Adrenal gland (tissue), 12 donors: Measurements from ENCODE around the gene GFOD1. TPM values are rescaled to one million over a fixed set of nuclear protein-coding genes. Genes with fewer than 3 reads are reported as not detected.

ENCODE experiments used
- DNase-seq, 7 donors: peaks; one replicate each; pipeline ENCODE4 v3.0.0-alpha.2; 2019 to 2020
- H3K27ac ChIP-seq, 5 donors: fragments of 200-600 bp; sonication (generic) in 4 of 5; 1 replicate in 3 of 5; 2 replicates in 2 of 5; pipeline versions ENCODE4 v1.5.1 to v1.8.0; 2016 to 2020; ENCODE audit warnings: mild to moderate bottlenecking in 1 of 5
- H3K27me3 ChIP-seq: fragments of 200-600 bp; 2 replicates; pipeline ENCODE4 v1.8.0; 2021
- H3K36me3 ChIP-seq, 2 donors: fragments of 200-600 bp; replicated peaks in 1 of 2; 1 replicate in 1 of 2; 2 replicates in 1 of 2; pipeline versions ENCODE4 v1.5.1 to v1.8.0; 2018 to 2022
- H3K4me1 ChIP-seq, 2 donors: fragments of 200-600 bp; replicated peaks in 1 of 2; 1 replicate in 1 of 2; 2 replicates in 1 of 2; pipeline versions ENCODE4 v1.5.1 to v1.8.0; 2018 to 2021
- H3K4me3 ChIP-seq, 4 donors: fragments of 200-600 bp; sonication (generic) in 3 of 4; one replicate each; pipeline ENCODE4 v1.5.1; 2016 to 2018
- H3K9me3 ChIP-seq, 3 donors: fragments of 200-600 bp; sonication (generic) in 1 of 3; replicated peaks in 1 of 3; 1 replicate in 2 of 3; 2 replicates in 1 of 3; pipeline versions ENCODE4 v1.5.1 to v1.8.0; 2016 to 2021
- POLR2A ChIP-seq, 2 donors: fragments of 450-650 bp; IDR thresholded peaks; one replicate each; pipeline ENCODE4 v1.6.1; 2017; ENCODE audit warnings: antibody characterized with exemption in 2 of 2, mild to moderate bottlenecking in 2 of 2, moderate library complexity in 1 of 2
- WGBS, 4 donors: extraction: QIAGEN DNeasy Blood & Tissue Kit in 2 of 4; methylation state at CpG; one replicate each; pipeline versions ENCODE4 v1.1.5 to v1.1.7; 2013 to 2017; 5-methylcytosine and 5-hydroxymethylcytosine counted together
- intact Hi-C, 2 donors: fragments of 100-400 bp; cut with DNase I; formaldehyde crosslinking; loops; one replicate each; pipeline versions ENCODE4 v1.14.1 to v1.15.0; 2022 to 2023
- polyA plus RNA-seq, 3 donors: library from polyadenylated mRNA; stranded (reverse); fragments of 200-250 nt in 2 of 3; fragments of 350-450 nt in 1 of 3; fragmentation: Illumina TruSeq in 1 of 3; extraction: RNeasy Lipid Tissue Mini Kit (QIAGEN cat#74804) in 1 of 3; gene quantifications; one replicate each; pipeline ENCODE4 v1.2.3, GENCODE V29; 2013 to 2014
- total RNA-seq, 9 donors: library from RNA; depleted of rRNA in 4 of 9; stranded (reverse); fragments of >200 nt in 4 of 9; fragments of 120-200 nt in 1 of 9; fragmentation: NEBNext Ultra II Directional in 1 of 9; extraction: Animal tissue kit (Norgen Biotek cat#: 25700) in 1 of 9; gene quantifications; one replicate each; pipeline versions ENCODE4 v1.1.0 to v1.2.4, GENCODE V29; 2013 to 2023
- TF ChIP-seq, protein P1 (sequence below), 6 experiments: fragments of 450-650 bp in 4 of 6; fragments of 200-600 bp in 2 of 6; sonication (generic) in 1 of 6; IDR thresholded peaks; 1 replicate in 5 of 6; 2 replicates in 1 of 6; pipeline versions ENCODE4 v1.5.1 to v1.8.0; 2016 to 2021; ENCODE audit warnings: antibody characterized with exemption in 6 of 6, mild to moderate bottlenecking in 2 of 6, moderate library complexity in 1 of 6
- donor health status: healthy with polysubstance abuse.
- donor health status: Bipolar disorder and iron deficiency.
- donor health status: DM: yes; HTN: yes; CAD: no.
- donor health status: DM: no; HTN: no; CAD: no.
- donor health status: DM: no; HTN: no; CAD: no.
- donor health status: DM: yes; HTN: yes; CAD: no.

GFOD1 gene
- total and polyA plus RNA-seq, 12 donors, result 1.9 to 7.7 (median 4.1) TPM

DNA sequence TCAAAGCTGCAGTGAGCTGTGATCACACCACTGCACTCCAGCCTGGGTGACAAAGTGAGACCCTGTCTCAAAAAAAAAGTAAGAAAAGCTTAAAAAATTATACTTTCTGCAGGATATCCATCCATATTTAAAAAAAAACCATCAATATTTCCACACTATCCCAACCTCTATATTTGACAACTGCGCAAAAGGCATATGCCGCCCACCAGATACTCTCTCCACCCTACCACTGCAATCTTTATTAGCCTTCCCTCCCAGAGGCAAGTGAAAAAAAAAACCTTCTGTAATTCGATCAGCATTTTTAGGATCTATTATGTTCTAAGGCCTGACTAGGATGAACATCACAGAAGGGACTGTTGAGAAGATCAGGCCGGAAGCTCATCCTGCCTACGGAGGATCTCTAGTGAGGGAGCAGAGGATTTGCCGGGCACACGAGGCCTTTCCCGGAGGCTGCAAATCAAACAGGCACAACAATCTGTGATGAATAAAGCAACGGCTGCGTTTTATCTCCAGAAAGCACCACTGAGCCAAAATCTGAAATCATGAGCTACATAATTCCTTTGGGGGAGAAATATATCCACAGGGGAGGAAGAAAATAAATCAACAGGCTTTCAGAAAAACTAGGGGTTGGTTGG is 65.9 kb downstream of the GFOD1 start:
- H3K27ac ChIP-seq, result peak overlapping the region in 2 of 5 donors; percentile 35 to 75
- WGBS, 4 donors, result 48 to 71% (median 63%) methylated on average over 10 of the region's 10 CpGs
- no peak for TF ChIP-seq POLR2A (IDR thresholded peaks at IDR 0.05)
- TF ChIP-seq, protein P1, sequence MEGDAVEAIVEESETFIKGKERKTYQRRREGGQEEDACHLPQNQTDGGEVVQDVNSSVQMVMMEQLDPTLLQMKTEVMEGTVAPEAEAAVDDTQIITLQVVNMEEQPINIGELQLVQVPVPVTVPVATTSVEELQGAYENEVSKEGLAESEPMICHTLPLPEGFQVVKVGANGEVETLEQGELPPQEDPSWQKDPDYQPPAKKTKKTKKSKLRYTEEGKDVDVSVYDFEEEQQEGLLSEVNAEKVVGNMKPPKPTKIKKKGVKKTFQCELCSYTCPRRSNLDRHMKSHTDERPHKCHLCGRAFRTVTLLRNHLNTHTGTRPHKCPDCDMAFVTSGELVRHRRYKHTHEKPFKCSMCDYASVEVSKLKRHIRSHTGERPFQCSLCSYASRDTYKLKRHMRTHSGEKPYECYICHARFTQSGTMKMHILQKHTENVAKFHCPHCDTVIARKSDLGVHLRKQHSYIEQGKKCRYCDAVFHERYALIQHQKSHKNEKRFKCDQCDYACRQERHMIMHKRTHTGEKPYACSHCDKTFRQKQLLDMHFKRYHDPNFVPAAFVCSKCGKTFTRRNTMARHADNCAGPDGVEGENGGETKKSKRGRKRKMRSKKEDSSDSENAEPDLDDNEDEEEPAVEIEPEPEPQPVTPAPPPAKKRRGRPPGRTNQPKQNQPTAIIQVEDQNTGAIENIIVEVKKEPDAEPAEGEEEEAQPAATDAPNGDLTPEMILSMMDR (IDR thresholded peaks at IDR 0.05), result no peak
- no peaks in the 10 kb centered on the region for H3K9me3 ChIP-seq
- H3K36me3 ChIP-seq, result no peaks in the 10 kb centered on the region
- no peak overlapping the region for H3K4me3 ChIP-seq
- peak in 3 of 7 donors; percentile 26 to 71 (median 31) for DNase-seq
- H3K4me1 ChIP-seq, result peaks cover 0 to 20% of the 10 kb centered on the region in 2 donors
- intact Hi-C loops, result no loop called here
- H3K27me3 ChIP-seq, result no peaks in the 10 kb centered on the region

DNA sequence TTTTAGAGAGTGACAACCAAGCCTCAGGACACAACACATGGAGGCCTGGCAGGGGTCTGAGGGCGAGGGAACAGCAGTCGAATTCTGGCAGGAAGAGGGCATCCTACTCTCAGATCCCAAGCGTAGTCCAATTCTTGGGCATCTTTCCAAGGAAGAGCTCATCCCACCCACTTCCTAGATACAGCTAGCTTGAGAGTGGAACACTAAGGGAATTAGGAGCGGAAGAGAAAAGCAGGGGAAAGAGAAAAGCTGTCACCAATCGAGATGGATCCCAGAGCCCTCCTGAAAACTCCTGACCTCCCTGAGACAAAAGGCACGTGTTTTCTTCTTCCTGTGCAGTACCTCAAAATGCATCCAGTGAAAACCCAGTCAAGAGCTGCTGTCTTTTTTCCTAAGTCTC is 67.1 kb downstream of the GFOD1 start:
- Histone ChIP-seq H3K27me3 (no peaks in the 10 kb centered on the region), H3K27ac (peak overlapping the region in 2 of 5 donors; percentile 35 to 75), H3K4me3 (no peak overlapping the region), H3K4me1 (peaks cover 0 to 20% of the 10 kb centered on the region in 2 donors), H3K36me3 (no peaks in the 10 kb centered on the region), H3K9me3 (no peaks in the 10 kb centered on the region)
- no peak for DNase-seq
- intact Hi-C loops, result no loop called here
- WGBS, 4 donors, result 38 to 65% (median 50%) methylated on average over 6 of the region's 6 CpGs
- TF ChIP-seq POLR2A (IDR thresholded peaks at IDR 0.05), result no peak
- TF ChIP-seq, protein P1 (IDR thresholded peaks at IDR 0.05), result no peak

DNA sequence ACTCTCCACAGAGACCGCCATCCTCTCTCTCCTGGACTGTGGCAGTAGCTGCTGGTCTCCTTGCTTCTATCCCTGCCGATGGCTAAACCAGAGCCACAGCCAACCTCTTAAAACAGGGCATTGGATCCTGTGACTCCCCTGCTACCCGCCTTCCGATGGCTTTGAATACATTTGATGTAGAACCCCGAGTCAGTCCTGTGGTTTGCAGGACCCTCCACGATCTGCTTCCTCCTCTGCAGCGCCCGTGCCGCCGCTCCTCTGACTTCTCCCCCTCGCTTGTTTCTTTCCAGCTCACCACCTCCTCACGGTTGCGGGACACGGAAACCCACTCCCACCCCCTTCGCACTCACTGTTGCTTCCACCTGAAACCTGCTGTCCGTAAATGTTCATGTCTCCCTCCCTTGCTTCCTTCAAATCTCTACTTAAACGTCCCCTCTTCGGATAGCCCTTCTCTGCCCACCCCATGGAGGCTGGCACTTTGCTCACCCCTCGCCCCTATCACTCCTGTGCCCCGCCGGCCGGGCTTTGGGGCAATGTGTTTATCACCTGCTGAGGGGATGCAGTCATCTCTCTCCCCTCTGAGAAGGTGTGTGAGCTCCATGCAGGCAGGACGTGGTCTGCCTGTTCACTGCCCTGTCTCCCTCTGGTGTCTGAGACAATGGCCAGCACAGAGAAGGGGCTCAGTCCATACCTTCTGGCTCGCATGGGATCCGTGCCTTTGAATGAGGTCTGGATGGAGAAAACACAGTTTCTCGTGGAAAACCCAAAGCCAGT is 67.8 kb downstream of the GFOD1 start:
- no peaks in the 10 kb centered on the region for H3K9me3 ChIP-seq
- DNase-seq, result no peak
- H3K4me3 ChIP-seq, result no peak overlapping the region
- peaks cover 0 to 20% of the 10 kb centered on the region in 2 donors for H3K4me1 ChIP-seq
- H3K27me3 ChIP-seq, result no peaks in the 10 kb centered on the region
- H3K27ac ChIP-seq, result peak overlapping the region in 1 of 5 donors; percentile 13
- intact Hi-C loops, result no loop called here
- no peaks in the 10 kb centered on the region for H3K36me3 ChIP-seq
- no peak for TF ChIP-seq POLR2A (IDR thresholded peaks at IDR 0.05)
- TF ChIP-seq, protein P1 (IDR thresholded peaks at IDR 0.05), result no peak
- WGBS, 4 donors, result 75 to 81% (median 78%) methylated on average over 24 to 26 of the region's 26 CpGs

DNA sequence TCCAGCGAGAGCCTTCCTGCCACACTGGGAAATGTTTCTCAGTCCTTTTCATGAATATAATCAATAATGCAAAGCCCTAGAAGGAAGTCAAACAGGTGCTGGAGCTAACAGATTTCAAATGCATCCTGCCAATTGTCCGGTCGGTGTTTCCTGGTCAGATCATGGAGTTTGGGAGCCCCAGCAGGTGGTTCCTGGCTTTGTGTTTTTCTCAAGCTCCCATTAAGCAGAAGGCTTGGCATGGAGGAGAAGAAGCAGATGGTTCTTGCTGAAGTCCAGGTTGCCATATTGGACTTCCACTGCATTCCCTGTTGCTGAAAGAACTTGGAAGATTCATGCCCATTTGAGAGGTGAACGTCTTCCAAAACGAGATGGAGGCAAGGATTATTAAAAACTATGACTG is 68.6 kb downstream of the GFOD1 start:
- Histone ChIP-seq H3K27ac (no peak overlapping the region), H3K4me3 (no peak overlapping the region), H3K4me1 (peaks cover 0 to 20% of the 10 kb centered on the region in 2 donors), H3K9me3 (no peaks in the 10 kb centered on the region), H3K36me3 (no peaks in the 10 kb centered on the region), H3K27me3 (no peaks in the 10 kb centered on the region)
- no peak for DNase-seq
- intact Hi-C loops, result no loop called here
- TF ChIP-seq POLR2A (IDR thresholded peaks at IDR 0.05), result no peak
- TF ChIP-seq, protein P1 (IDR thresholded peaks at IDR 0.05), result no peak
- 68 to 76% (median 71%) methylated on average over 5 of the region's 5 CpGs for WGBS, 4 donors
